ENCODE measurements around the gene SNX5. TPM values are rescaled to one million over a fixed set of nuclear protein-coding genes. Genes with fewer than 3 reads are reported as not detected.

The SNX5 gene
- 127 TPM for total RNA-seq

GRCh38 chr20:17968366-17969277, at the start of gene SNX5, which contains the start of gene MGME1:
Gene SNX5, minus strand, starts transcription at chr20:17968794. Its CDS starts 369 bp downstream, at chr20:17968425.
Gene MGME1, plus strand, starts transcription at chr20:17969018. Its CDS starts 842 bp downstream, at chr20:17969860.
- DNase-seq (ENCODE audit: low read depth in 2 of 3, low spot score in 2 of 3) = peak; percentile 99

DNA sequence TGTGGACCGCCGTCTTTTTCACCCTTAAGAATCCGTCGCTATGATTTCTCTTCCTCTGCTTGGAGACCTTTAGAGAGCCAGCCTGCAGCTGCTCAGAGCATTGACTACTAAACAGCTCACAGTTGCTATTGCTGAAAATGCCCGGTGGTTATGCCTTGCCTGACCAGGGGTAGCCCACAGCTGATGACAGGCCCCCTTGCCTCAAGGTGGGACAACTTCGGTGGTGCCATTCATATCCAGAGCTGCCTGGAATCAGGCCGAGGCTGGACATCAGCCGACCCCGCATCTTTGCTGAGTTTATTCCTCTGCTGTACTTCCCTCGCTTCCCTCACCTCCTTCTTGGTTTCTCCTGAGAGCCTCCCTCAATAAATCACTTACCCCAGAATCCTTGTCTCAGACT, 49.5 kb upstream of the SNX5 start:
- DNase-seq (ENCODE audit: low read depth in 2 of 3, low spot score in 2 of 3) = no peak

DNA sequence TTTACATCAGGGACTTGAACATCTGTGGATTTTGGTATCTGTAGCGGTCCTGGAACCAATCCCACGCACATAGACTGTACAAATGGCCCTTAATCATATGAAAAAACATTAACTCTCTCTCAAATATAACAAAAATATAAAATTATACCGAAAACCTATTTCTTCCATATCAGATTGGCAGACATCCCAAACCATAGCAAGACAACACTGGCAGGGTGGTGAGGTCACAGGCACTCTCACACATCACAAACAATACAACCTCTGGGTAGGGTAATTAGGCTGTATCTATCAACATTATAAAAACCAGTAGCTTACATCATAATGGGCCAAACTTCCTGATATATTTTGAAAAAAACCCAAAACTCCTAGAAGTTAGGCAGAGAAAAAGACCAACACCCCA, 48.2 kb upstream of the SNX5 start:
- DNase-seq (ENCODE audit: low read depth in 2 of 3, low spot score in 2 of 3) = no peak

DNA sequence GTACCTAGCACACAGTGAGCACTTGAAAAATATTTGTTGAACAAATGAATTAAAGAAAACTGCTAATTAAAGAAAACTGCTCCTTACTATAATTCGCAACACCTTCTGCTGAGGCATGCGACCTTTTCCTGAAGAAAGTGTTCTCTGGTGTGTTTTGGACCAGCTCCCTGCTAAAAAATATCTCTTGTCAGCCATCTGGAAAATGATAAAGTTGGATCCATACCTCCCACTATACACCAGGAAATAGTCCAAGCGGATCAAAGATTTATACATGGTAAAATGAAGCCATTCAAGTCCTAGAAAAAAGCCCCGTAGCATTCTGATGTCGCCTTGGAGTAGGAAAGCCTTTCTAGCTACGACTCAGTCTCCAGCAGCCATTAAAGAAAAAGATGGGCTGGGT, 45.8 kb upstream of the SNX5 start:
- no peak for DNase-seq (ENCODE audit: low read depth in 2 of 3, low spot score in 2 of 3)

- DNase-seq (ENCODE audit: low read depth in 2 of 3, low spot score in 2 of 3) = no peak
These were observed 44.3 kb upstream of the SNX5 start for GRCh38 chr20:18012901-18013300.

DNA sequence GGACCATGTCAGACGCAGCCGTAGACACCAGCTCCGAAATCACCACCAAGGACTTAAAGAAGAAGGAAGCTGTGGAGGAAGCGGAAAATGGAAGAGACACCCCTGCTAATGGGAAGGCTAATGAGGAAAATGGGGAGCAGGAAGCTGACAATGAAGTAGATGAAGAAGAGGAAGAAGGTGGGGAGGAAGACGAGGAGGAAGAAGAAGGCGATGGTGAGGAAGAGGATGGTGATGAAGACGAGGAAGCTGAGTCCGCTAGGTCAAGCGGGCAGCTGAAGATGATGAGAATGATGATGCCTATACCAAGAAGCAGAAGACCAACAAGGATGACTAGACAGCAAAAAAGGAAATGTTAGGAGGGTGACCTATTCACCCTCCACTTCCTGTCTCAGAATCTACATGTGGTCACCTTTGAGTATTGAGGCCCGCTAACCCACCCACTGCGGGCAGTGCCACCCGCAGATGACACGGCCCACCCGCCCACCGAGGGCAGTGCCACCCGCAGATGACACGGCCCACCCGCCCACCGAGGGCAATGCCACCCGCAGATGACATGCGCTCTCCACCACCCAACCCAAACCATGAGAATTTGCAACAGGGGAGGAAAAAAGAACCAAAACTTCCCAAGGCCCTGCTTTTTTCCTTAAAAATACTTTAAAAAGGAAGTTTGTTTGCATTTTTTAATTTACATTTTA, 43.5 kb upstream of the SNX5 start:
- DNase-seq (ENCODE audit: low read depth in 2 of 3, low spot score in 2 of 3) = no peak

DNA sequence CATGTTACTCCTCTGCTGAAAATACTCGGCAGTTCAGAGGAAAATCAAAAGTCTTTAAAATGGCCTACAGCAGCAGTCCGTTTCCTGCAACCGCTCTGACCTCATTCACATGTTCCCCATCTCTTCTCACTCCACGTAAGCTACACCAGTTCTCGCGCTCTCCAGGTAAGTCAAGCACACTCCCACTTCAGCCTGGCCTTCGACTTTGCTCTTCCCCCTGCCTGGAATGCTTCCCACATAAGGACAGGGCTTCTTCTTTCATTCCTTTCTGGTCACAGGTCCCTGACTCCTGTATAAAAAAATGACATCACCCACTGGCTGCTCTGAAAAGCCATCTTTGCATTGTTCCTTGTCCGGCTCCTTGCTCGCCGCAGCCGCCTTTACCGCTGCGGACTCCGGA, 42.9 kb upstream of the SNX5 start:
- no peak for DNase-seq (ENCODE audit: low read depth in 2 of 3, low spot score in 2 of 3)

DNA sequence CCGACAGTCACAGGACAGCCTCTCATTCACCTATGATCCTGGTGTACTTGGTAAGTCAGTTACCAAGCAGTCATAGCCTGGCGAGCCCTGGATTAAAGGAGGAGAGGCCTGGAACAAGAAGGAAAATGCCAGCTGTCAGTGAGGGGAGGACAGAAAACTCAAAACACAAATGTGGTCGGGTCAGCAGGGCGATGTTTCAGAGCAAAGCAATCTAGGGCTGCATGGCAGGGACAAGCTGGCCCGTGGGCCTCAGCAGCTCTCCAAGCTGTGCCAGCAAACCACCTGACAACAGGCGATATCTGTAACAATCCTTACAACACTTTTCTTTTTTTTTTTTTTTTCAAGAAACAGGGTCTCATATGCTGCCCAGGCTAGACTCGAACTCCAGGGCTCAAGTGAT, 40.5 kb upstream of the SNX5 start:
- no peak for DNase-seq (ENCODE audit: low read depth in 2 of 3, low spot score in 2 of 3)

DNA sequence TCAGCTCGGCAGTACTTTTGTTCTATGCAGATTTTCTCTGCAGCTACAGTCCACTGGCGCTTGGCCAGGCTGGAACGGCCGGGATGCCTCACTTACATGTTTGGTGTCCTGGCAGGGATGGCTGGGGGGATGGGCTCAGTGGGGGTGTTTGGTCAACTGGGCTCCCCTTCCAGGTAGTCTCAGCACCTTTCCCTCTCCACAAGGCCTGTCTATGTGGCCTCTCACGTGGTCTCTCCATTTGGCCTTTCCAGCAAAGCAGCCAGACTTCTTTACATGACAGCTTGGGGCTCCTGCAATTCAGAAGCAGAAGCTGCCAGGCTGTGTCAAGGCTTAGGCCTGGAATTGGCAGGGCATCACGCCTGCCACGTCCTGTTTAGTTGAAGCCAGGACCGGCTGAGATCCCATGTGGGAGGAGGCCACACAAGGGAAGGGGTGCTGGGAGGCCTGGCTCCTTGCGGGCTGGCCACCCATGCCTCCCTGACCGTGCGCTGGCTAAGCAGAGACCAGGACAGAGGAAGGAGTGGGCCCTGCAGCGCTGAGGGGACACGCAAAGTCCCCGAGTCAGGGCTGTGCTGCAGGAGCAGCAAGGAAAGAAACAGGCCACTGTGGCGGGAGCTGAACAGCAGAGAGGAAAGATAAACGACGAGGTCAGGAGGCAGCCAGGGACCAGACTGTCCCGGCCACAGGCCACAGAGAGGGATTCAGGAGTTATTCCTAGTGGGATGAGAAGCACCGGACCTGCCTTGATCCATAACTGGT, 39.1 kb upstream of the SNX5 start:
- no peak for DNase-seq (ENCODE audit: low read depth in 2 of 3, low spot score in 2 of 3)

DNA sequence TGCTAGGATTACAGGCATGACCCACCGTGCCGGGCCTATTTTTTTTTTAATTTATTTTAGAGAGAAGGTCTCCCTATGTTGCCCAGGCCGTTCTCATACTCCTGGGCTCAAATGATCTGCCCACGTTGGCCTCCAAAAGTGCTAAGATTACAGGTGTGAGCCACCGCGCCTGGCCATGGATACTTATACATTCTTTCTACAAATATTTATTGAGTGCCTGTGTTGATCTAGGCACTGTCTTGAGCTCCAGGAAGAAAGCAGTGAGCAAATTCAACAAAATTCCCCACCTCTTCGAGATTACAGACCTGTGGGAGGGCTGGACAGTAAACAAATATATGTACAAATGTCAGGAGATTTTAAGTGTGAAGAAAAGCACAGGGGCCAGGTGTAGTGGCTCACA, 38.1 kb upstream of the SNX5 start:
- no peak for DNase-seq (ENCODE audit: low read depth in 2 of 3, low spot score in 2 of 3)

DNA sequence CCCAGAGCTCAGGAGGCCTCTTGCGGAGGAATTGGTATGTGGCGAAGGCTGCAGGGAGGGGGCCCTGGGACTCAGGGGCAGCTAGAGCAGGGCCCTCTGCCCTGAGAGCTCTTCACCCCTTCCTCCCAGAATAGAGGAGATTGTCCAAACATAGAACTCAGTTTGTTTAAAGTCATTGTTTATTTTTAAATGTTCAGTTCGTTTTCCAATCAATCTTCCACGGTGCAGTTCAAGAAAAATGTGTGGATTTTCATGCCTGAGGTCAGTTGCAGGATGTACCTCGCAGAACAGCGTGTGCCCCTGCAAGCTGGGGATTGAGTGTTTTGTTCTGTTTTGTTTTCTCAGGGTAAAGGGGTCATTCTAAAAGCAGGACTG, 37.4 kb upstream of the SNX5 start:
- no peak for DNase-seq (ENCODE audit: low read depth in 2 of 3, low spot score in 2 of 3)

GRCh38 chr20:18005170-18005989, 36.8 kb upstream of the SNX5 start:
- DNase-seq (ENCODE audit: low read depth in 2 of 3, low spot score in 2 of 3) = no peak

DNA sequence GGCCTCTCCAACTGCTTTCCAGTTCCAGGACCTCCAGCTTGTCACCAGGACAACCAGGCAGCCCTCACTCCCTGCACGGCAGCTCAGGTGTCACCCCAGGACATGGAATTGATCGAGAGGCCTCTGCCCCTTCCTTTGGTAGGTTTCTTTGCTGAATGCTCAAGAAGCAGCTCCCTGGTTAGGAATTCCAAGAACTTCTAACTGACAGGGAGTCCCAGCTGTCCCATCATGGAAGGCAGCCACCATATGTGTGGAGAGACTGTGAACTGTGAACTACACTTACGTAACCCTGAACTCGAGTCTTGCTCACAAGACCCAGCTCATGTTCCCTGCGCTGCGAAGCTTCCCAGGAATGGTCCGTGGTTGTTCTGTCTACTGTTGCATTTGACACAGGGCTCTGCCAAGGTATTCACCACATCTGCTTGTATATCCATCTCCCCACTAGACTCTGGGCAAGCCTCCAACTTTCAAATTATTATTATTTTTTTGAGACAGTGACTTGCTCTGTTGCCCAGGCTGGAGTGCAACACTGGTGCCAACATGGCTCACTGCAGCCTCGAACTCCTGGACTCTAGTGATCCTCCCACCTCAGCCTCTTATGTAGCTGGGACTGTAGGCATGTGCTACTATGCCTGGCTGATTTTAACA, 35.9 kb upstream of the SNX5 start:
- no peak for DNase-seq (ENCODE audit: low read depth in 2 of 3, low spot score in 2 of 3)

GRCh38 chr20:18003897-18004296, 35.3 kb upstream of the SNX5 start:
- DNase-seq (ENCODE audit: low read depth in 2 of 3, low spot score in 2 of 3) = no peak

- no peak for DNase-seq (ENCODE audit: low read depth in 2 of 3, low spot score in 2 of 3)
These were observed 32.7 kb upstream of the SNX5 start for GRCh38 chr20:18001131-18001921.

- no peak for DNase-seq (ENCODE audit: low read depth in 2 of 3, low spot score in 2 of 3)
These were observed 31.0 kb upstream of the SNX5 start for GRCh38 chr20:17999566-17999965.

- DNase-seq (ENCODE audit: low read depth in 2 of 3, low spot score in 2 of 3) = no peak
These were observed 29.9 kb upstream of the SNX5 start for GRCh38 chr20:17998446-17998845.

DNA sequence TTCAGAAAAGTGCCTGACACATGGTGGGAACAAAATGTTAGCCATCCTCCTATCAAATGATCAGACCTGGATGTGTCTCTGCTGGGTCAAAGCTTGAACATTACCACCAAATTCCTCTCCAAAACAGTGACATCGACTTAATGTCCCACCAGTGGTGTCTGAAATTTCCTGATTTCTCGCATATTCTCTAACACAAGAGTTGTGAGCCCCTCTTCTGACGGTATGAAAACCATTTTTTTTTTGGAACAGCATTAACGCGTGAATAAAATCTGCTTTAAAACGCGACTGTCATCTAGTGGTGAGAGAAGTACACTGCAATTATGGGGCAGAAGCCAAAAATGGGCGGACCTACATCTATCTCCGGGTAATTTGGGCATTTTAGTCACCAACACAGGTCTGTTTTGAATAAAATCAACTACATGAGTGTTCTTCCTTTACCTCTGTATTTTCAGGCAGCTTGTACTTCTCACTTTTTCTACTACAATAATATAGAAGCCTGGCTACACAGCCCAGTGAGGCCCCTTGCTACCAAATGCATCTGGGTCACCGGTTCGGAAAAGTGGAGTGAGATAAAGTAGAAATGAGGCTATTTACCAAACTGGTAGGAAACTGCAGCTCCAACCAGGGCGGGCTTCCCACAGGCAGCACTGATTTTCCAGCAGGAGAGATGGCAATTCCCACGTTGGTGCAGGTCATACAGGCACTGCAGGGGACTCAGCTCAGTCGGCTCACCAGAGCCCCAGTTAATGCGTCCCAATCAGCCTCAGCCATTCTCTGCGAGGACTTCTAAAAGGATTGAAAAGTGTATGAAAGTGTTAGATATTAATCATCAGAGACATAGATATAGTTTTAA, 27.6 kb upstream of the SNX5 start:
- peak; percentile 36 to 85 (median 67) for DNase-seq (ENCODE audit: low read depth in 2 of 3, low spot score in 2 of 3)

Data from hematopoietic multipotent progenitor cell (in vitro differentiated cells).